ENCODE data around the gene ZNF10. TPM values are rescaled to one million over a fixed set of nuclear protein-coding genes. Genes with fewer than 3 reads are reported as not detected.

ZNF10 gene
- total and polyA plus RNA-seq, 2 of the 4 experiments (the other 2 are of a cell fraction): 4.1 to 6.1 TPM

DNA sequence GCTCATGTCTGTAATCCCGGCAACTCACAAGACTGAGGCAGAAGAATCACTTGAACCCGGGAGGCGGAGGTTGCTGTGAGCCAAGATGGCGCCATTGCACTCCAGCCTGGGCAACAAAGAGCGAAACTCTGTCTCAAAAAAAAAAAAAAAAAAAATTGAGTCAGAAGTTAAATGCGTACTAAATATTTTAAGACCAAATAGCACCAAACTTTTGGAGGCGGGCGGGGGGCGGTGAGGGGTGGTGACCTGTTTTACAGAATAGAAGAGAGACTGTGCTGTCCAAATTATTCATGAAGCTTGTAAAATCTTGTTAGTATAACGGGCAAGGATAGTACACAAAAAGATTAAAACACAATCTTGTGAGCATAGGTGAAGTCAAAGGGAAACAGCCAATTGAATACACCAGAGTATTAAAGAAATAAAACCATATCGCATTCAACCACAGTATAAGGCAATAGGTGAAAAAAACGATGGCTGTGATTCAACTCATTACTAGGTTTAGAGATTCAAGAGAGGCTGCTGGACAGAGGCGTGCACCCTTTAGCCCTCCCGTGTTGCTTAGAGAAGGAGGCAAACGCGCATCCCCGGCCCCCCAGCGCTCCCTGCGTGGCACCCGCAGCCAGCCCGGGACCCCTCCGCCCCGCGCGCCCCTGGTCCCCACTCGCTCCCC lies 924 bp upstream of the ZNF10 start (continued):
- TF ChIP-seq MXI1 (IDR thresholded peaks at IDR 0.05; ENCODE audit: borderline replicate concordance, low read depth, low read length): no peak

DNA sequence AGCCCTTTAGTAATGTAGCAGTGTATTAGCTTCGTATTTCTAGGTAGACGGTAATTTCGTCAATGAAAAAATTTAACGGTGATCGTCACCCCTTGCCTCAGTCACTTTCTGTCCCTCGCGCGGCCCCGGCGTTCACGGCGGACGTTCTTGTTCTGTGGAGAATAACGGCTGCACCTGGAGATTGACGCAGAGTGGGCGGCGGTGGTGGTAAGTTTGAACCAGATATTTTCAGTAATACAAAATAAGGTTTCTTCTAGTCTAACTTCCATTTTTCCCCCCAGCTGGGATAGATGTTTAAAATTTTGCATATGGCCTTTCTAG lies 341 bp downstream of the ZNF10 start:
- H3K4me1 ChIP-seq (ENCODE audit: control insufficient read depth, insufficient read depth, low read length): no peaks in the 10 kb centered on the region
- peaks cover 13% of the 10 kb centered on the region for H3K36me3 ChIP-seq (ENCODE audit: control insufficient read depth, insufficient read depth, low read length)
- intact Hi-C loops (cut with micrococcal nuclease): loop anchor here (2.0 kb wide), 1 partner anchor 50 kb away; the partner anchor contains the start of gene ZNF140
- peak overlapping the region; percentile 57 for H2BK5ac ChIP-seq (ENCODE audit: low read depth, low read length, poor library complexity, severe bottlenecking)
- H2BK120ac ChIP-seq (ENCODE audit: low read depth, low read length): no peak overlapping the region
- no peak overlapping the region for H2BK20ac ChIP-seq (ENCODE audit: low read depth, low read length)
- H3K4me3 ChIP-seq (ENCODE audit: insufficient read depth, low read depth, low read length): peak overlapping the region; percentile 98
- H4K5ac ChIP-seq (ENCODE audit: low read depth, low read length): peak overlapping the region; percentile 92; the same call in 1 of the 2 replicates
- peaks cover 6 to 11% of the 10 kb centered on the region in 2 experiments; a peak in 2 of 4 replicates for H3K79me1 ChIP-seq (ENCODE audit: low read depth in 1 of 2, low read length in 2 of 2)
- H4K91ac ChIP-seq (ENCODE audit: insufficient read depth, low read depth, low read length): peak overlapping the region; percentile 34; the same call in 1 of the 2 replicates
- peak overlapping the region; percentile 95 for H3K4me2 ChIP-seq (ENCODE audit: low read depth, low read length)
- CTCF ChIA-PET: no interaction called here
- peak overlapping the region; percentile 42 to 71 for H4K8ac ChIP-seq (ENCODE audit: low read depth in 2 of 2, low read length in 2 of 2)
- H2AFZ ChIP-seq (replicated peaks; ENCODE audit: low read length, poor library complexity): peak overlapping the region; percentile 98
- ATAC-seq (ENCODE audit: low read depth) (0 out of 2 replicates have a peak, but pooled peaks have one; percentile 0), DNase-seq (no peak)
- H3K23ac ChIP-seq (ENCODE audit: low read depth, low read length): peak overlapping the region; percentile 11; the same call in 1 of the 2 replicates
- no CpG with 5 or more reads among the region's 17 CpGs for WGBS, 2 experiments (ENCODE audit: extremely low coverage in 2 of 2, insufficient read length in 1 of 2)
- H4K20me1 ChIP-seq (ENCODE audit: insufficient read depth, low read length): no peaks in the 10 kb centered on the region
- BruUV-seq (replicated peaks): TSS peak; percentile 59
- no peak overlapping the region for H2AK9ac ChIP-seq (replicated peaks; ENCODE audit: low read depth, low read length, poor library complexity)
- H3K27me3 ChIP-seq (ENCODE audit: control insufficient read depth, insufficient read depth, low read length): no peaks in the 10 kb centered on the region
- H3K9me3 ChIP-seq (ENCODE audit: control insufficient read depth, insufficient read depth, low read length): peaks cover 39% of the 10 kb centered on the region
- peak overlapping the region; percentile 91 for H3K18ac ChIP-seq (ENCODE audit: low read depth, low read length)
- POLR2A ChIA-PET (ENCODE audit: unreplicated experiment): interaction anchor here (0.7 kb wide), 1 partner anchor 51 kb away, joined by 3 read pairs; no protein-coding TSS in a partner anchor
- H3K56ac ChIP-seq (ENCODE audit: extremely low read depth, insufficient read depth, low read length): peak overlapping the region; percentile 59; the same call in 1 of the 2 replicates
- no peak overlapping the region for H2BK15ac ChIP-seq (ENCODE audit: low read depth, low read length)
- H3K9me1 ChIP-seq (ENCODE audit: insufficient read depth, low read length): no peaks in the 10 kb centered on the region
- in situ Hi-C loops (cut with MboI; ENCODE audit: low sequenced_read_pairs): no loop called here
- peak overlapping the region; percentile 87 for H3K27ac ChIP-seq (ENCODE audit: insufficient read depth, low read length)
- H3K14ac ChIP-seq (replicated peaks; ENCODE audit: low read depth, low read length): peak overlapping the region; percentile 56
- no peak overlapping the region for H2AK5ac ChIP-seq (ENCODE audit: low read depth, low read length)
- no peak for TF ChIP-seq SMC3 (IDR thresholded peaks at IDR 0.05; ENCODE audit: low read depth, low read length)
- no peak; the same call in 1 of the 2 replicates for TF ChIP-seq CHD1 (IDR thresholded peaks at IDR 0.05; ENCODE audit: low read depth, low read length)
- no peak for TF ChIP-seq CEBPB (IDR thresholded peaks at IDR 0.05; ENCODE audit: low read depth, low read length)
- no peak for TF ChIP-seq BHLHE40 (IDR thresholded peaks at IDR 0.05; ENCODE audit: low read depth, low read length)
- peak overlapping the region; percentile 35; the same call in 1 of the 2 replicates for H3K4ac ChIP-seq (ENCODE audit: low read depth, low read length)
- dilution Hi-C loops (cut with HindIII; ENCODE audit: low sequenced_read_pairs, unreplicated experiment): no loop called here
- peak overlapping the region; percentile 98 for H3K9ac ChIP-seq (ENCODE audit: low read depth, low read length)

Measured in IMR-90 (cell line).